ENCODE measurements around the gene ZMYND10. TPM values are rescaled to one million over a fixed set of nuclear protein-coding genes. Genes with fewer than 3 reads are reported as not detected.

ZMYND10 gene
- total and polyA plus RNA-seq, 10 donors = 0.56 to 2.2 (median 1.2) TPM; not detected in 1

- DNase-seq = peak; percentile 79
- 80 to 92% (median 83%) methylated on average over 10 to 13 of the region's 13 CpGs for WGBS, 5 donors
- peaks cover 40 to 89% (median 71%) of the 10 kb centered on the region in 6 donors for H3K4me1 ChIP-seq
- H3K4me3 ChIP-seq = peak overlapping the region in 2 of 8 donors; percentile 74 to 83
- H3K27ac ChIP-seq = peak overlapping the region in 7 of 8 donors; percentile 92 to 99 (median 97)
- no peaks in the 10 kb centered on the region for H3K36me3 ChIP-seq
- H3K27me3 ChIP-seq (replicated peaks in 1 of 7) = no peaks in the 10 kb centered on the region
- no peaks in the 10 kb centered on the region for H3K9me3 ChIP-seq
- intact Hi-C loops (cut with DNase I; ENCODE audit: low total_unique reads) = no loop called here
- TF ChIP-seq CTCF (IDR thresholded peaks at IDR 0.05 in 8 of 11, conservative IDR thresholded peaks at IDR 0.05 in 3 of 11) (no peak), POLR2A (IDR thresholded peaks at IDR 0.05) (no peak), POLR2AphosphoS5 (IDR thresholded peaks at IDR 0.05) (no peak)
Observed at GRCh38 chr3:50341996-50342650, 3.4 kb downstream of the ZMYND10 start.

GRCh38 chr3:50341537-50341936 lies 4.0 kb downstream of the ZMYND10 start:
- peak; percentile 88 for DNase-seq
- 79 to 94% (median 88%) methylated on average over 5 to 9 of the region's 9 CpGs for WGBS, 5 donors
- peak overlapping the region; percentile 92 to 99 (median 98) for H3K27ac ChIP-seq

GRCh38 chr3:50340448-50341329 lies 4.8 kb downstream of the ZMYND10 start, which contains the start of gene RASSF1:
RASSF1 (minus strand) TSS chr3:50340836; CDS start chr3:50340805, 31 bp downstream.
- intact Hi-C loops (cut with DNase I; ENCODE audit: low total_unique reads) = no loop called here
- H3K36me3 ChIP-seq = peaks cover 0 to 3% (median 0%) of the 10 kb centered on the region in 6 donors
- peak; percentile 96 for DNase-seq
- TF ChIP-seq CTCF (IDR thresholded peaks at IDR 0.05 in 8 of 11, conservative IDR thresholded peaks at IDR 0.05 in 3 of 11) (no peak), POLR2A (IDR thresholded peaks at IDR 0.05) (peak in 2 of 3 donors; percentile 40 to 64), POLR2AphosphoS5 (IDR thresholded peaks at IDR 0.05) (peak; percentile 72 to 83 (median 79))
- H3K4me3 ChIP-seq = peak within 1 kb of the TSS; percentile 55 to 86 (median 70)
- WGBS, 5 donors = 0 to 9% (median 2%) methylated on average over 51 to 85 of the region's 85 CpGs
- H3K27me3 ChIP-seq (replicated peaks in 1 of 7) = no peaks in the 10 kb centered on the region
- no peaks in the 10 kb centered on the region for H3K9me3 ChIP-seq
- peak within 1 kb of the TSS; percentile 92 to 99 (median 98) for H3K27ac ChIP-seq
- H3K4me1 ChIP-seq = peaks cover 44 to 89% (median 70%) of the 10 kb centered on the region in 6 donors

More at GRCh38 chr3:50341537-50341936, 4.0 kb downstream of the ZMYND10 start:
- no peaks in the 10 kb centered on the region for H3K27me3 ChIP-seq (replicated peaks in 1 of 7)
- H3K9me3 ChIP-seq = no peaks in the 10 kb centered on the region
- no peak for TF ChIP-seq POLR2A (IDR thresholded peaks at IDR 0.05)
- no peaks in the 10 kb centered on the region for H3K36me3 ChIP-seq
- intact Hi-C loops (cut with DNase I; ENCODE audit: low total_unique reads) = no loop called here
- H3K4me3 ChIP-seq = peak overlapping the region in 7 of 8 donors; percentile 55 to 86 (median 74)
- H3K4me1 ChIP-seq = peaks cover 40 to 89% (median 69%) of the 10 kb centered on the region in 6 donors

GRCh38 chr3:50340147-50340447 lies 5.4 kb downstream of the ZMYND10 start:
- peaks cover 44 to 89% (median 70%) of the 10 kb centered on the region in 6 donors for H3K4me1 ChIP-seq
- peaks cover 0 to 8% (median 0%) of the 10 kb centered on the region in 6 donors for H3K36me3 ChIP-seq
- 9 to 19% (median 12%) methylated on average over 9 of the region's 9 CpGs for WGBS, 5 donors
- H3K4me3 ChIP-seq = peak overlapping the region; percentile 55 to 86 (median 70)
- intact Hi-C loops (cut with DNase I; ENCODE audit: low total_unique reads) = no loop called here
- TF ChIP-seq POLR2AphosphoS5 (IDR thresholded peaks at IDR 0.05) (no peak), POLR2A (IDR thresholded peaks at IDR 0.05) (no peak), CTCF (IDR thresholded peaks at IDR 0.05 in 8 of 11, conservative IDR thresholded peaks at IDR 0.05 in 3 of 11) (no peak)
- no peaks in the 10 kb centered on the region for H3K27me3 ChIP-seq (replicated peaks in 1 of 7)
- no peaks in the 10 kb centered on the region for H3K9me3 ChIP-seq
- H3K27ac ChIP-seq = peak overlapping the region; percentile 92 to 99 (median 98)
- no peak for DNase-seq
